Naive thymus-derived CD8-positive, alpha-beta T cell (primary cell): ENCODE data around the gene PUSL1. TPM values are rescaled to one million over a fixed set of nuclear protein-coding genes. Genes with fewer than 3 reads are reported as not detected.

Experiments
- ATAC-seq, 2 donors: fragments of 150-1000 bp; cut with Tn5 transposase in 1 of 2; sonication (Bioruptor Pico), chemical (Tn5 transposase) in 1 of 2; 1 replicate in 1 of 2; 2 replicates in 1 of 2; pipeline ENCODE4 v1.10.0; 2021; ENCODE audit warnings: mild to moderate bottlenecking in 2 of 2, moderate library complexity in 2 of 2
- POLR2A ChIA-PET: fragments of 350-600 bp; sonication (Branson Sonifier 250); formaldehyde crosslinking; loops from one replicate; lab custom pipeline; 2021; ENCODE audit warnings: antibody characterized with exemption; lab: Charles Lee
- DNase-seq, 10 donors: peaks; one replicate each; pipeline versions ENCODE4 v3.0.0 to v3.0.0-alpha.2; 2020 to 2022
- H3K27ac Mint-ChIP-seq, 10 donors: one replicate each; pipeline ENCODE4 v1.8.0; 2020 to 2022; ENCODE audit warnings: mild to moderate bottlenecking in 10 of 10, mixed read lengths in 10 of 10, moderate library complexity in 4 of 10, inconsistent platforms in 1 of 10
- H3K27me3 Mint-ChIP-seq, 5 donors: one replicate each; pipeline ENCODE4 v1.8.0; 2021 to 2022; ENCODE audit warnings: mixed read lengths in 5 of 5
- H3K36me3 Mint-ChIP-seq, 3 donors: one replicate each; pipeline ENCODE4 v1.8.0; 2020 to 2022; ENCODE audit warnings: mixed read lengths in 3 of 3, mild to moderate bottlenecking in 2 of 3, inconsistent platforms in 1 of 3
- H3K4me1 Mint-ChIP-seq, 4 donors: one replicate each; pipeline ENCODE4 v1.8.0; 2021 to 2022; ENCODE audit warnings: mixed read lengths in 4 of 4
- H3K4me3 Mint-ChIP-seq, 10 donors: one replicate each; pipeline ENCODE4 v1.8.0; 2020 to 2022; ENCODE audit warnings: mild to moderate bottlenecking in 10 of 10, mixed read lengths in 10 of 10, moderate library complexity in 6 of 10, inconsistent platforms in 1 of 10
- H3K9me3 Mint-ChIP-seq, 9 donors: one replicate each; pipeline ENCODE4 v1.8.0; 2020 to 2022; ENCODE audit warnings: mixed read lengths in 9 of 9, mild to moderate bottlenecking in 3 of 9, inconsistent platforms in 1 of 9, moderate library complexity in 1 of 9
- polyA plus RNA-seq, 3 donors: library from polyadenylated mRNA; unstranded; fragments of 300-500 nt; fragmentation: Illumina TruSeq; gene quantifications; one replicate each; pipeline ENCODE4 v1.2.3, GENCODE V29; 2021
- total RNA-seq, 8 experiments: library from RNA in 2 of 8; stranded (reverse) in 2 of 8; gene quantifications; one replicate each; pipeline ENCODE4 v1.2.3 and lab custom pipeline; 2021 to 2026

The PUSL1 gene
- total and polyA plus RNA-seq, 5 experiments from 2014 or later: 14.5 to 23.4 (median 18.2) TPM

DNA sequence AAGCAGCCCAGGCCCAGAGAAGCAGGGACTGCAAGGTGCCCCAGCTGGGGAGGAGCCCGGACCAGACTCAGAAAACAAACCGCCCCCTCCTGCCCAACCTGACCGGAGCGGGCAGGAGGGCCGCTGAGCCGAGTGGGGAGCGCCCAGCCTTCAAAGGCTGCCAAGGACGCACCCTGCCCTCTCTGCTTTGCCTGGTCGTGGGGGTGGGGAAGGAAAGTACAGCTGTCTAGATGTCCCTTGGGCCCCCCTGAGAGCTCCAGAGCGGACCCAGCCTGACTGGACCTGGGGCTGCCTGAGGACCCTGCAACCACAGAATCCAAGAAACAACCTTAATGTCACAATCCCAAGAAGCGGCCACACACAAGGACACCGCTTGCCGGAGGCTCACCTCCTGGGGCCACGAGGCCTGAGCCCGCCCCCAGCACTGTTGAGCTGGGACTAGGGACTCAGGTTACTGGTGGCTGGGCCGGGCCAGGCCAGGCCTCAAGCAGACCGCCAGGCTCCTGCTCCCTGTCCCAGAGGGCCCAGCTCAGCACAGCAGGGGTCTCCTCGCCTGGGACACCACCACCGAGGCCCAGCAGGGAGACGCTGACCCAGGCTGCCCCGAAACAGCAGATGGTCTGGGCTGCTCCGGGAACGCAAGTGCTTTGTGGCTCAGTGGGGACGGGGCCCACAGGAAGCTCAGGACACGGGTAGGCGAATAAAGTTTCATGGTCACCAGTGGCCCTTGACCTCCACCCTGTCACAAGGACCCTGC lies 39.4 kb downstream of the PUSL1 start:
- POLR2A ChIA-PET: interaction anchor here (0.6 to 3.2 kb wide), 15 partner anchors 10 to 267 kb away, joined by 3 to 19 read pairs (median 6); partner anchors contain the start of genes AURKAIP1, CCNL2, CPTP and INTS11

DNA sequence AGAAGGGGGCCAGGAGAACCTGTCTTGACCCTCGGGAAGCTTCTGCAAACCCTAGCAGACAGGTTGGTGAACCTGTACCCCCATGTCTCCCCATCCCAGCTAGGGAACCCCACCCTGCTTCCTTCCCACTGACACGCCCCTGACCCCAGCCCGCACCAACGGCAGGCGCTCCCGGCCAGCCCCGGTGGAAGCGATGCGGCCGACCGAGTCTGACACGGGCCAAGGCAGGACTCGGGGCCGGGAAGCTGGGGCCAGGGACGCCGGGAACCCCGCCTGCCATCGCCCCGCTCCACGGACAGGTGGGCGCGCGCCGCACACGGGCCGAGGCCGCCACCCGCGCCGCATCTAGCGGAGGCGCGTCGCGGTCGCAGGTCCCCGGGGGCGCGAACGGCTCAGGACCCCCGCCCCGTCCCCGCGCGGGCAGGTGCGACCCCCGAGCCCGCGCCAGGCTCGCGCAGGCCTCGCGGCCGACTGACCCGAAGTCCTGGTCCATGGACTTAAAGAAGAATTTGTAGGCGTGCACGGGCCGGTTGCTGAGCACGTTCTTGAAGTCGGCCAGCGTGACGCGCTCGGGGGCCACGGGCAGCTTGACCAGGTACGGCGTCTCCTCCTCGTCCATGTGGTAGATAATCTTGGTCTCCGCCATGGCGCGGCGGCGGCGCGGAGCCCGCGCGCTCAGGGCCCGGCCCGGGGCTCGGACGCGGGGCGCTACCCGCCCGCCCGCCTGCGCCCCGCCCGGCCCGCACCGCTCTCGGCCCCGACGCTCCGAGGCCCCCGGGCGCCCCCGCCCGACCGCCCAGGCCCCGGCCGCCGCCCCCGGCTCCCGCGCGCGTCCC lies 40.2 kb downstream of the PUSL1 start:
- H3K9me3 Mint-ChIP-seq: no peaks in the 10 kb centered on the region
- peaks cover 18 to 36% (median 30%) of the 10 kb centered on the region in 4 donors for H3K4me1 Mint-ChIP-seq
- peak; percentile 29 to 45 for ATAC-seq
- DNase-seq: no peak
- peak overlapping the region in 9 of 10 donors; percentile 9 to 90 (median 71) for H3K27ac Mint-ChIP-seq
- H3K27me3 Mint-ChIP-seq: peaks cover 0 to 9% (median 0%) of the 10 kb centered on the region in 5 donors
- POLR2A ChIA-PET: interaction anchor here (0.6 to 3.2 kb wide), 13 partner anchors 10 to 267 kb away, joined by 3 to 19 read pairs (median 7); partner anchors contain the start of genes AURKAIP1, CCNL2, CPTP and INTS11
- H3K4me3 Mint-ChIP-seq: peak overlapping the region; percentile 55 to 88 (median 74)
- H3K36me3 Mint-ChIP-seq: no peaks in the 10 kb centered on the region

More for the DNA sequence above, 39.4 kb downstream of the PUSL1 start:
- H3K9me3 Mint-ChIP-seq: no peaks in the 10 kb centered on the region
- peaks cover 16 to 30% (median 24%) of the 10 kb centered on the region in 4 donors for H3K4me1 Mint-ChIP-seq
- H3K27ac Mint-ChIP-seq: peak overlapping the region; percentile 9 to 90 (median 70)
- H3K27me3 Mint-ChIP-seq: peaks cover 0 to 6% (median 0%) of the 10 kb centered on the region in 5 donors
- H3K36me3 Mint-ChIP-seq: no peaks in the 10 kb centered on the region
- peak overlapping the region; percentile 46 to 88 (median 74) for H3K4me3 Mint-ChIP-seq
- DNase-seq: no peak
- ATAC-seq: no peak

GRCh38 chr1:1349256-1350012 lies 41.0 kb downstream of the PUSL1 start, which contains the start of gene DVL1:
TSS of gene DVL1 (minus strand) at chr1:1349418. CDS start at chr1:1349065, 353 bp downstream.
- H3K27ac Mint-ChIP-seq: peak within 1 kb of the TSS in 9 of 10 donors; percentile 9 to 90 (median 71)
- H3K27me3 Mint-ChIP-seq: peaks cover 0 to 10% (median 0%) of the 10 kb centered on the region in 5 donors
- H3K36me3 Mint-ChIP-seq: no peaks in the 10 kb centered on the region
- DNase-seq (peak; percentile 42 to 92 (median 76)), ATAC-seq (peak; percentile 82)
- POLR2A ChIA-PET: interaction anchor here (1.7 to 3.2 kb wide), 4 partner anchors 14 to 26 kb away, joined by 8 to 19 read pairs (median 12); partner anchors contain the start of genes AURKAIP1, CPTP and INTS11
- H3K9me3 Mint-ChIP-seq: no peaks in the 10 kb centered on the region
- peak within 1 kb of the TSS; percentile 55 to 88 (median 74) for H3K4me3 Mint-ChIP-seq
- H3K4me1 Mint-ChIP-seq: peaks cover 18 to 42% (median 35%) of the 10 kb centered on the region in 4 donors

- Mint-ChIP-seq H3K9me3 (no peaks in the 10 kb centered on the region), H3K27ac (peak overlapping the region in 9 of 10 donors; percentile 35 to 93 (median 79)), H3K4me3 (peak overlapping the region; percentile 47 to 85 (median 70)), H3K36me3 (no peaks in the 10 kb centered on the region), H3K27me3 (peaks cover 0 to 10% (median 0%) of the 10 kb centered on the region in 5 donors), H3K4me1 (peaks cover 17 to 37% (median 32%) of the 10 kb centered on the region in 4 donors)
- POLR2A ChIA-PET: interaction anchor here (0.7 to 7.4 kb wide), 3 partner anchors 20 to 338 kb away, joined by 3 to 105 read pairs (median 3); partner anchors contain the start of genes AURKAIP1 and CCNL2
- ATAC-seq (no peak), DNase-seq (no peak)
Measured at GRCh38 chr1:1351511-1352427, 43.4 kb downstream of the PUSL1 start.

DNA sequence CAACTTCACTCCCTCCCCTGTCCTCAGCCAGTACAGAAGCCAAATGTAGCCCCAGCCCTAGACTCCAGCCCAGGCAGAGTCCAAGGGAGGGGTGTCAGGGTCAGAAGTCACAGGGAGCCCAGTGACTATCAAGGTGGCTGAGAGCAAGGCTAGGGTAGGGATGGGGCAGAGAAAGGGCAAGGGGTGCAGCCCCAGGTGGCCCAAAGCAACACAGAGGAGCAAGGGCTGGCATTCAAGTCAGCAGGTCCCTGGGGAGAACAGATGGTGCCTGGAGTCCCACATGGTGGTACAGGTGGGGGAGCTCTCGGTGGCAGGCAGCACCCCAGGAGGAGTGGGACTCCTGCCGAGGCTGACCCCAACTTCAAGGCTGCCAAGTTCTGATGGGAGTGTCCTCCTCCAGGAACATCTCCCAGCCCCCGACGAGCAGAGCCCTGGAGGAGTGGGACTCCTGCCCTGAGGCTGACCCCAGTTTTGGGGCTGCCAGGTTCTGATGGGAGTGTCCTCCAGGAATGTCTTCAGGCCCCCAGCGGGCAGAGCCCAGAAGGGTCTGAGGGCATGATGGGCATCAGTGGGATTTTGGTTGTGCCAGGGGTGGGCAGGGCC lies 44.5 kb downstream of the PUSL1 start:
- Mint-ChIP-seq H3K9me3 (no peaks in the 10 kb centered on the region), H3K4me3 (peak overlapping the region; percentile 25 to 85 (median 70))

GRCh38 chr1:1353389-1354151 lies 45.2 kb downstream of the PUSL1 start:
- Mint-ChIP-seq H3K4me1 (peaks cover 11 to 34% (median 28%) of the 10 kb centered on the region in 4 donors), H3K27ac (peak overlapping the region in 4 of 10 donors; percentile 32 to 86 (median 66)), H3K4me3 (peak overlapping the region in 9 of 10 donors; percentile 29 to 83 (median 60)), H3K36me3 (no peaks in the 10 kb centered on the region), H3K9me3 (no peaks in the 10 kb centered on the region), H3K27me3 (peaks cover 0 to 13% (median 0%) of the 10 kb centered on the region in 5 donors)
- ATAC-seq (no peak), DNase-seq (peak in 1 of 10 donors; percentile 27)
- POLR2A ChIA-PET: interaction anchor here (1.0 to 7.4 kb wide), 4 partner anchors 12 to 54 kb away, joined by 3 to 105 read pairs (median 6); partner anchors contain the start of gene AURKAIP1

More for the DNA sequence above, 44.5 kb downstream of the PUSL1 start:
- ATAC-seq (no peak), DNase-seq (no peak)
- POLR2A ChIA-PET: interaction anchor here (0.6 to 7.4 kb wide), 3 partner anchors 19 to 339 kb away, joined by 3 to 105 read pairs (median 3); partner anchors contain the start of gene AURKAIP1
- peaks cover 11 to 31% (median 25%) of the 10 kb centered on the region in 4 donors for H3K4me1 Mint-ChIP-seq
- H3K36me3 Mint-ChIP-seq: no peaks in the 10 kb centered on the region
- H3K27ac Mint-ChIP-seq: peak overlapping the region in 9 of 10 donors; percentile 17 to 93 (median 66)
- H3K27me3 Mint-ChIP-seq: peaks cover 0 to 13% (median 0%) of the 10 kb centered on the region in 5 donors

DNA sequence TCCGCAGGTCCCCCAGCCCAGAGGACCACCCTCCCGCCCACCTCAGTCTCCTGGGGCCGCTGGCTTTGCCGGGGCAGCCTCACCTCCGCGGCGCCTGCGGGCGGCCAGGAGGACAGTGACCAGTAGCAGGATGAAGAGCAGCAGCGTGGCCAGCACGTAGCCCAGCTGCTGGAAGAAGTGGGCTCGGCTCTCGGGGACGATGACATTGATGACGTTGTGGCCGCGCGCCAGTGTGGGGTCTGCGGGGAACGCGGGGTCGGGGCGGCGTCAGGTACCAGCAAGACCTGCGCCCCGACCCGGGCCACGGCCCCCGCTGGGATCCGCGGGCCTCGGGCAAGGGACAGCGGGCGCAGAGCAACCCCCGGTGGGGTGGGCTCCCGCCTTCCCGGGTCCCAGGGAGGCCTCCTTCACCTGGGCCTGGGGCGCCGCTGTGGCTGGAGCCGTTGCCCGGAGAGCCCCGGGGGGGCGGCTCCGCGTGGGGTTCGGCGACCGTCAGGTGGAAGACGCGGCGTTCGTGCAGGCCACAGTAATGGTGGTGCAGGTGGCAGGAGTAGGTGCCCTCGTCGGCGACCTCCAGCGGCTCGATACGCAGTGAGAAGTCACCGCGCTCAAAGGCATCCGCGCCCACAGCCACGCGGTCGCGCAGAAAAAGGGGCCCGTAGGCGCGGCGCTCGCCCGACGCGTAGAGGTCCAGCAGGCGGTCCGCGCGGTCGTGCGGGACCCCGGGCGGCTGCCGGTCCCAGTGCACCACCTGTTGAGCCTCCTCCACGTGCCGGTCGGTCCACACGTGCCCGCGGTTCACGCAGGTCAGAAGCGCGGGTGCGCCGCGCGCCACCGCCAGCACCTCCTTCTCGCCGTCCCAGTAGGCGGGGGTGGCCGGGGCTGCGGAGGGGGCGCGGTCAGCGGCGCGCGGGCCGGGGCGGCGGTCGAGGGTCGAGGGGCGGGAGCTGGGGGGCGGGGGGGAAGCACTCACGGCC lies 46.2 kb downstream of the PUSL1 start:
- H3K4me3 Mint-ChIP-seq: peak overlapping the region; percentile 49 to 83 (median 67)
- H3K27me3 Mint-ChIP-seq: peaks cover 0 to 13% (median 0%) of the 10 kb centered on the region in 5 donors
- H3K36me3 Mint-ChIP-seq: no peaks in the 10 kb centered on the region
- peak overlapping the region in 3 of 10 donors; percentile 37 to 75 (median 72) for H3K27ac Mint-ChIP-seq
- peak; percentile 36 for ATAC-seq
- no peaks in the 10 kb centered on the region for H3K9me3 Mint-ChIP-seq
- POLR2A ChIA-PET: interaction anchor here (1.0 to 7.4 kb wide), 4 partner anchors 11 to 53 kb away, joined by 3 to 105 read pairs (median 6); partner anchors contain the start of gene AURKAIP1
- DNase-seq: peak in 2 of 10 donors; percentile 47
- peaks cover 19 to 44% (median 36%) of the 10 kb centered on the region in 4 donors for H3K4me1 Mint-ChIP-seq

- Mint-ChIP-seq H3K27me3 (peaks cover 0 to 13% (median 0%) of the 10 kb centered on the region in 5 donors), H3K9me3 (no peaks in the 10 kb centered on the region), H3K36me3 (no peaks in the 10 kb centered on the region), H3K4me3 (peak overlapping the region in 1 of 10 donors; percentile 57), H3K27ac (no peak overlapping the region), H3K4me1 (peaks cover 19 to 46% (median 39%) of the 10 kb centered on the region in 4 donors)
- DNase-seq (peak in 2 of 10 donors; percentile 16 to 18), ATAC-seq (no peak)
- POLR2A ChIA-PET: interaction anchor here (2.0 to 7.4 kb wide), 2 partner anchors 17 to 50 kb away, joined by 8 to 105 read pairs; partner anchors contain the start of gene AURKAIP1
Measured at GRCh38 chr1:1355416-1355815, 47.0 kb downstream of the PUSL1 start.
